ENCODE data around the gene LRRC4C.

Gene LRRC4C

GRCh38 chr11:41189701-41190436 is 269.6 kb downstream of the LRRC4C start:
- H3K27me3 ChIP-seq (ENCODE audit: control insufficient read depth, insufficient read depth, low read length), result no peaks in the 10 kb centered on the region
- H3K9me3 ChIP-seq (ENCODE audit: control insufficient read depth, low read depth, low read length), result no peaks in the 10 kb centered on the region
- H3K4me3 ChIP-seq (ENCODE audit: low read length), result no peak overlapping the region
- no peak overlapping the region for H3K27ac ChIP-seq (ENCODE audit: low read length)
- no peak overlapping the region for H3K9ac ChIP-seq (ENCODE audit: low read length)
- no peaks in the 10 kb centered on the region for H3K4me1 ChIP-seq (ENCODE audit: control insufficient read depth, low read depth, low read length)
- H3K36me3 ChIP-seq (ENCODE audit: control insufficient read depth, low read depth, low read length), result no peaks in the 10 kb centered on the region

DNA sequence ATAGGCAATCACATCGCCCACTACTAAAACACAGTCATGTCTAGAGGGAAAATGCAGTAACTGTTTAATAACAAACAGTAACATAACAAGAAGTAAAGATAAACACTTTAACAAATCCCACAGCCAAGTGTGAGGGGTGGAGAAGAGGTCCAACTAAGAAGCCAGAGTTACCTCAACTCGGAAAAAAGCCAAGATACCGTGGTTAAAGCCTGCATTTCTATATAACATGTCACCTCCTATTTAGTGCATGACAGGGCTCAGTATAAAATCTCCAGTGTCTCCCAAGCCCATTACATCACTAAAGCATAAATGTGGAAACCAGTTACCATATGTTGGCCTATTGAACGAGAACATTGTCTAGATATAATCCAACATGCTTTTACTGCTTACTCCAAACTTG is 281.7 kb downstream of the LRRC4C start:
- no peaks in the 10 kb centered on the region for H3K9me3 ChIP-seq (ENCODE audit: control insufficient read depth, low read depth, low read length)
- no peaks in the 10 kb centered on the region for H3K27me3 ChIP-seq (ENCODE audit: control insufficient read depth, insufficient read depth, low read length)

GRCh38 chr11:41175304-41175972 is 284.0 kb downstream of the LRRC4C start:
- no peak overlapping the region for H3K27ac ChIP-seq (ENCODE audit: low read length)
- no peak overlapping the region for H3K4me3 ChIP-seq (ENCODE audit: low read length)
- H3K4me1 ChIP-seq (ENCODE audit: control insufficient read depth, low read depth, low read length), result peaks cover 10% of the 10 kb centered on the region
- H3K9me3 ChIP-seq (ENCODE audit: control insufficient read depth, low read depth, low read length), result no peaks in the 10 kb centered on the region
- H3K36me3 ChIP-seq (ENCODE audit: control insufficient read depth, low read depth, low read length), result no peaks in the 10 kb centered on the region
- no peak overlapping the region for H3K9ac ChIP-seq (ENCODE audit: low read length)
- H3K27me3 ChIP-seq (ENCODE audit: control insufficient read depth, insufficient read depth, low read length), result no peaks in the 10 kb centered on the region

More for the DNA sequence above, 281.7 kb downstream of the LRRC4C start:
- Histone ChIP-seq H3K4me3 (ENCODE audit: low read length) (no peak overlapping the region), H3K9ac (ENCODE audit: low read length) (no peak overlapping the region), H3K36me3 (ENCODE audit: control insufficient read depth, low read depth, low read length) (no peaks in the 10 kb centered on the region), H3K27ac (ENCODE audit: low read length) (no peak overlapping the region), H3K4me1 (ENCODE audit: control insufficient read depth, low read depth, low read length) (peaks cover 10% of the 10 kb centered on the region)

DNA sequence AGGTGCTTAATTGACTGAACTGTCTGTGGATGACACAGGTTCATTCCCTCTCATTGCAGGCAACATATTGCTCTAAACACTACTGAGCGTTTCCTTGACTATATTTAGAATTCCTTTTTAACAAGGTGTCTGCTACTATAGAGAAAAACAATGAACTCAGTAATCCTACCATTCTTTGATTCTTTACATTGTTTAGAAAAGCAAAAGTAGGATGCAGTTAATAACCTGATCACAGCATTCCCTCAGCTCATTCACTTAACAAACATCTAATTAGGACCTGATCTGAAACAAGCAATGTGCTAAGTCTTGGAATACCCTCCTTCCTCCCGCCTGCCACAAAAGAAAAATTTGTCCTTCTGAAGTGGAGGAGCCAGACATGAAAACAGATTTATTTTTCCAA is 313.1 kb downstream of the LRRC4C start:
- H3K27ac ChIP-seq (ENCODE audit: low read length), result no peak overlapping the region
- no peaks in the 10 kb centered on the region for H3K36me3 ChIP-seq (ENCODE audit: control insufficient read depth, low read depth, low read length)
- H3K27me3 ChIP-seq (ENCODE audit: control insufficient read depth, insufficient read depth, low read length), result no peaks in the 10 kb centered on the region
- peaks cover 15% of the 10 kb centered on the region for H3K4me1 ChIP-seq (ENCODE audit: control insufficient read depth, low read depth, low read length)
- H3K9ac ChIP-seq (ENCODE audit: low read length), result no peak overlapping the region
- H3K9me3 ChIP-seq (ENCODE audit: control insufficient read depth, low read depth, low read length), result no peaks in the 10 kb centered on the region
- no peak overlapping the region for H3K4me3 ChIP-seq (ENCODE audit: low read length)

GRCh38 chr11:41145420-41145819 is 314.0 kb downstream of the LRRC4C start:
- Histone ChIP-seq H3K27me3 (ENCODE audit: control insufficient read depth, insufficient read depth, low read length) (no peaks in the 10 kb centered on the region), H3K27ac (ENCODE audit: low read length) (no peak overlapping the region), H3K4me1 (ENCODE audit: control insufficient read depth, low read depth, low read length) (peaks cover 15% of the 10 kb centered on the region), H3K36me3 (ENCODE audit: control insufficient read depth, low read depth, low read length) (no peaks in the 10 kb centered on the region), H3K9ac (ENCODE audit: low read length) (no peak overlapping the region), H3K4me3 (ENCODE audit: low read length) (no peak overlapping the region), H3K9me3 (ENCODE audit: control insufficient read depth, low read depth, low read length) (no peaks in the 10 kb centered on the region)

GRCh38 chr11:41134971-41135370 is 324.5 kb downstream of the LRRC4C start:
- no peak overlapping the region for H3K27ac ChIP-seq (ENCODE audit: low read length)
- no peak overlapping the region for H3K9ac ChIP-seq (ENCODE audit: low read length)
- H3K4me1 ChIP-seq (ENCODE audit: control insufficient read depth, low read depth, low read length), result peaks cover 3% of the 10 kb centered on the region
- H3K4me3 ChIP-seq (ENCODE audit: low read length), result no peak overlapping the region
- H3K9me3 ChIP-seq (ENCODE audit: control insufficient read depth, low read depth, low read length), result no peaks in the 10 kb centered on the region
- no peaks in the 10 kb centered on the region for H3K36me3 ChIP-seq (ENCODE audit: control insufficient read depth, low read depth, low read length)
- no peaks in the 10 kb centered on the region for H3K27me3 ChIP-seq (ENCODE audit: control insufficient read depth, insufficient read depth, low read length)

- no peaks in the 10 kb centered on the region for H3K27me3 ChIP-seq (ENCODE audit: control insufficient read depth, insufficient read depth, low read length)
- H3K9me3 ChIP-seq (ENCODE audit: control insufficient read depth, low read depth, low read length), result no peaks in the 10 kb centered on the region
- no peak overlapping the region for H3K27ac ChIP-seq (ENCODE audit: low read length)
- H3K4me3 ChIP-seq (ENCODE audit: low read length), result no peak overlapping the region
- H3K4me1 ChIP-seq (ENCODE audit: control insufficient read depth, low read depth, low read length), result peaks cover 3% of the 10 kb centered on the region
- no peak overlapping the region for H3K9ac ChIP-seq (ENCODE audit: low read length)
- H3K36me3 ChIP-seq (ENCODE audit: control insufficient read depth, low read depth, low read length), result no peaks in the 10 kb centered on the region
Observed at GRCh38 chr11:41133023-41133422, 326.4 kb downstream of the LRRC4C start.

GRCh38 chr11:41121600-41121999 is 337.9 kb downstream of the LRRC4C start:
- Histone ChIP-seq H3K27me3 (ENCODE audit: control insufficient read depth, insufficient read depth, low read length) (no peaks in the 10 kb centered on the region), H3K4me3 (ENCODE audit: low read length) (no peak overlapping the region), H3K27ac (ENCODE audit: low read length) (no peak overlapping the region), H3K9ac (ENCODE audit: low read length) (no peak overlapping the region), H3K4me1 (ENCODE audit: control insufficient read depth, low read depth, low read length) (peaks cover 30% of the 10 kb centered on the region), H3K36me3 (ENCODE audit: control insufficient read depth, low read depth, low read length) (no peaks in the 10 kb centered on the region), H3K9me3 (ENCODE audit: control insufficient read depth, low read depth, low read length) (no peaks in the 10 kb centered on the region)

DNA sequence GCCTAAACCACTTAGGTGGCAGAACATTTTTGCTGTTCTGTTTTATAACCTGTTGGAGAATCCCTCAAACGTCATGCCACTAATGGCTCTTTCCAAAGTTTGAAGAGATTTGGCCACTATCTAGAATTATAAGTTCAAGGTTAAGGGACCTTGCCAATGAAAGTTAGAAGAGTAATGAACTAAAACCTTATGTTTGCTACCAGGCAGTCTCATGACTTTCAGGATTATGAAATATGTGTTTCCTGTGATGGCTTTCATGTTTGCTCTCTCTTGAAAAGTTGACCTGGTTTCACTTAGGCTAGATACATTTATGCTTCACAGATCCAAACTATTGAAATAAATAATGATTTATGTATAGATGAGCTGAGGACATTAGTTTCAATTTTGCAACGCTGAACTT is 340.0 kb downstream of the LRRC4C start:
- H3K27me3 ChIP-seq (ENCODE audit: control insufficient read depth, insufficient read depth, low read length), result no peaks in the 10 kb centered on the region
- peaks cover 49% of the 10 kb centered on the region for H3K4me1 ChIP-seq (ENCODE audit: control insufficient read depth, low read depth, low read length)
- H3K27ac ChIP-seq (ENCODE audit: low read length), result no peak overlapping the region
- no peak overlapping the region for H3K9ac ChIP-seq (ENCODE audit: low read length)
- H3K36me3 ChIP-seq (ENCODE audit: control insufficient read depth, low read depth, low read length), result no peaks in the 10 kb centered on the region
- no peaks in the 10 kb centered on the region for H3K9me3 ChIP-seq (ENCODE audit: control insufficient read depth, low read depth, low read length)
- H3K4me3 ChIP-seq (ENCODE audit: low read length), result no peak overlapping the region

DNA sequence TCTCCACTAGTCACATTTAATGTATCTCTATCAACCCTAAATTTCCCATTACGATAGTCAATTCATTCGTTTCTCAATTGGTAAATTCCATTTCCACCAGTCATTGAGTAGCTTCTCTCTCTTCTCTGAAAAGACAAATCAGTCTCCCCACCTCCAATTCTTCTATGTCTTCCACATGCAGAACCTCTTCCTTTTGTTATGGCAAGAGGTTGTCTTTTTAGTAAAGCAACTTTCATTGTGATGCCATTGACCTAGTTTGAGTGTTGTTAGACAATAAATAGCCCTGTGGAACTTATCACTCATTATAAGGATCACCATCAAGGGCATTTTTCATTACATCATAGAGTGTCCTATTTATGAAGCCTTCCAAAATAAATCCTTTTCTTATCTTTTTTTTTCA is 340.9 kb downstream of the LRRC4C start:
- peak overlapping the region; percentile 3 for H3K27ac ChIP-seq (ENCODE audit: low read length)
- no peaks in the 10 kb centered on the region for H3K27me3 ChIP-seq (ENCODE audit: control insufficient read depth, insufficient read depth, low read length)
- no peaks in the 10 kb centered on the region for H3K36me3 ChIP-seq (ENCODE audit: control insufficient read depth, low read depth, low read length)
- no peak overlapping the region for H3K9ac ChIP-seq (ENCODE audit: low read length)
- H3K9me3 ChIP-seq (ENCODE audit: control insufficient read depth, low read depth, low read length), result no peaks in the 10 kb centered on the region
- peaks cover 58% of the 10 kb centered on the region for H3K4me1 ChIP-seq (ENCODE audit: control insufficient read depth, low read depth, low read length)
- H3K4me3 ChIP-seq (ENCODE audit: low read length), result peak overlapping the region; percentile 28

DNA sequence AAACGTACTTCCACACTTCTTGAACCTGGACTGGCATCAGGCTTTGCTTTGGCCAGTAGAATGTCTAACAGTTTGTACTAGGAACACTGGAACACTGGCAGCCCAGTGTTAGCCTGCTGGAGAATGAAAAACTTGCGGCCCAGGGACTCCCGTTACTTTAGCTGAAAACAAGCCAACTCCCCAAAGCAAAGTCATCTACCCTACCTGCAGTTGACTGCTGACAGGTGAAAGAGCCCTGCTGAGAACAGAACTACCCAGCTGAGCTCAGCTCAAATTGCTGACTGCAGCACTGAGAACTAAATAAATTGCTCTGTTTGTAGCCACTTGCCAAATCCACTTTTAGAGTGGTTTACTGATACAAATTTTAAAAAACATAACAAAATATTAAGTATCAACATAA is 342.5 kb downstream of the LRRC4C start:
- peak overlapping the region; percentile 20 for H3K4me3 ChIP-seq (ENCODE audit: low read length)
- H3K36me3 ChIP-seq (ENCODE audit: control insufficient read depth, low read depth, low read length), result no peaks in the 10 kb centered on the region
- H3K9me3 ChIP-seq (ENCODE audit: control insufficient read depth, low read depth, low read length), result no peaks in the 10 kb centered on the region
- H3K27me3 ChIP-seq (ENCODE audit: control insufficient read depth, insufficient read depth, low read length), result no peaks in the 10 kb centered on the region
- H3K4me1 ChIP-seq (ENCODE audit: control insufficient read depth, low read depth, low read length), result peaks cover 64% of the 10 kb centered on the region
- no peak overlapping the region for H3K27ac ChIP-seq (ENCODE audit: low read length)
- H3K9ac ChIP-seq (ENCODE audit: low read length), result no peak overlapping the region

DNA sequence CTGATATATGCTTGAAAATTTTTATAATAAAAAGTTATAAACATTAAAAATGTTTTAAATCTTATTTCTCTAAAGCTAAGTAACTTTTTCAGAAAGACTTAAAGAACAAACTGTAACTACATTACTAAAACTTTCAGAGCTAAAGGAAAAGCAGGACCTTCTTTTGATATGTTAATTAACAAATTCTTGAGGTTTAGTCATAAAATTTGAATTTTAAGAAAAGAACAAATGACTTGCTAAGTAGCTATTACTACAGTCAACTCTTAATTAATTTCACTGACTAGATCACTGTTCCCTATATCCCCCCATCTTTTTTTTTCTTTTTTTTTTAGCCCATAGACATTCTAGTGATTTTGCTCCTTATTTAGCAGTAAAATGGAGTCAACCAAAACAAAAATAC is 344.4 kb downstream of the LRRC4C start:
- Histone ChIP-seq H3K9me3 (ENCODE audit: control insufficient read depth, low read depth, low read length) (no peaks in the 10 kb centered on the region), H3K4me3 (ENCODE audit: low read length) (peak overlapping the region; percentile 8), H3K9ac (ENCODE audit: low read length) (no peak overlapping the region), H3K27ac (ENCODE audit: low read length) (no peak overlapping the region), H3K36me3 (ENCODE audit: control insufficient read depth, low read depth, low read length) (no peaks in the 10 kb centered on the region), H3K4me1 (ENCODE audit: control insufficient read depth, low read depth, low read length) (peaks cover 64% of the 10 kb centered on the region), H3K27me3 (ENCODE audit: control insufficient read depth, insufficient read depth, low read length) (no peaks in the 10 kb centered on the region)

All from iPS-18a (cell line).